ENCODE measurements around the gene CCDC8. TPM values are rescaled to one million over a fixed set of nuclear protein-coding genes. Genes with fewer than 3 reads are reported as not detected.

CCDC8 gene
- total RNA-seq, 1 experiment from 2014 or later: 0.18 TPM

GRCh38 chr19:46373491-46374359, 39.6 kb downstream of the CCDC8 start:
- peak in 1 of 2 experiments; percentile 39 for DNase-seq

GRCh38 chr19:46372901-46373490, 40.4 kb downstream of the CCDC8 start:
- Mint-ChIP-seq H3K27me3 (ENCODE audit: insufficient read depth, unreplicated experiment) (no peaks in the 10 kb centered on the region), H3K4me1 (ENCODE audit: low read depth, unreplicated experiment) (no peaks in the 10 kb centered on the region), H3K9me3 (ENCODE audit: unreplicated experiment) (no peaks in the 10 kb centered on the region), H3K36me3 (ENCODE audit: insufficient read depth, unreplicated experiment) (peaks cover 45% of the 10 kb centered on the region), H3K4me3 (ENCODE audit: unreplicated experiment) (no peak overlapping the region), H3K27ac (ENCODE audit: unreplicated experiment) (no peak overlapping the region)
- no peak for DNase-seq
- H3K9me3 ChIP-seq: no peaks in the 10 kb centered on the region
- peak in 1 of 2 experiments; percentile 13 for TF ChIP-seq CTCF (IDR thresholded peaks at IDR 0.05; ENCODE audit: insufficient read depth in 1 of 2, low read depth in 1 of 2, low read length in 1 of 2, severe bottlenecking in 1 of 2, unreplicated experiment in 1 of 2)
- H3K36me3 ChIP-seq (ENCODE audit: control insufficient read depth, insufficient read depth, low read length): no peaks in the 10 kb centered on the region; the same call in 1 of the 2 replicates
- POLR2A ChIA-PET: no interaction called here
- no TSS peak for BruUV-seq (replicated peaks)
- H3K4me3 ChIP-seq (ENCODE audit: low read depth, low read length): no peak overlapping the region
- H3K27me3 ChIP-seq (replicated peaks; ENCODE audit: control insufficient read depth, insufficient read depth, low read length): no peaks in the 10 kb centered on the region
- intact Hi-C loops (cut with micrococcal nuclease; ENCODE audit: unreplicated experiment): no loop called here
- H3K4me1 ChIP-seq: peaks cover 6% of the 10 kb centered on the region; the same call in 1 of the 2 replicates
- CTCF ChIA-PET: interaction anchor here (0.5 kb wide), 1 partner anchor 22 kb away, joined by 4 read pairs; no protein-coding TSS in a partner anchor

More at GRCh38 chr19:46373491-46374359, 39.6 kb downstream of the CCDC8 start:
- BruUV-seq (replicated peaks): no TSS peak
- Histone ChIP-seq H3K4me3 (ENCODE audit: low read depth, low read length) (no peak overlapping the region), H3K9me3 (no peaks in the 10 kb centered on the region), H3K4me1 (peaks cover 6% of the 10 kb centered on the region; the same call in 1 of the 2 replicates), H3K27me3 (replicated peaks; ENCODE audit: control insufficient read depth, insufficient read depth, low read length) (no peaks in the 10 kb centered on the region), H3K36me3 (ENCODE audit: control insufficient read depth, insufficient read depth, low read length) (no peaks in the 10 kb centered on the region; the same call in 1 of the 2 replicates)
- H3K4me1 Mint-ChIP-seq (ENCODE audit: low read depth, unreplicated experiment): no peaks in the 10 kb centered on the region
- H3K4me3 Mint-ChIP-seq (ENCODE audit: unreplicated experiment): no peak overlapping the region
- H3K27me3 Mint-ChIP-seq (ENCODE audit: insufficient read depth, unreplicated experiment): no peaks in the 10 kb centered on the region
- TF ChIP-seq CTCF (IDR thresholded peaks at IDR 0.05; ENCODE audit: insufficient read depth in 1 of 2, low read depth in 1 of 2, low read length in 1 of 2, severe bottlenecking in 1 of 2, unreplicated experiment in 1 of 2): no peak
- H3K36me3 Mint-ChIP-seq (ENCODE audit: insufficient read depth, unreplicated experiment): peaks cover 52% of the 10 kb centered on the region
- H3K27ac Mint-ChIP-seq (ENCODE audit: unreplicated experiment): peak overlapping the region; percentile 52
- CTCF ChIA-PET: interaction anchor here (0.5 to 0.6 kb wide), 2 partner anchors 21 to 93 kb away, joined by 4 to 7 read pairs; no protein-coding TSS in a partner anchor
- POLR2A ChIA-PET: no interaction called here
- intact Hi-C loops (cut with micrococcal nuclease; ENCODE audit: unreplicated experiment): no loop called here
- no peaks in the 10 kb centered on the region for H3K9me3 Mint-ChIP-seq (ENCODE audit: unreplicated experiment)

- no peak overlapping the region for H3K27ac Mint-ChIP-seq (ENCODE audit: unreplicated experiment)
- CTCF ChIA-PET: interaction anchor here (1.2 kb wide), 1 partner anchor 91 kb away, joined by 3 read pairs; no protein-coding TSS in a partner anchor
- no peak overlapping the region for H3K4me3 Mint-ChIP-seq (ENCODE audit: unreplicated experiment)
Observed at GRCh38 chr19:46371371-46371901, 41.9 kb downstream of the CCDC8 start.

More at GRCh38 chr19:46371371-46371901, 41.9 kb downstream of the CCDC8 start:
- H3K36me3 Mint-ChIP-seq (ENCODE audit: insufficient read depth, unreplicated experiment): peaks cover 39% of the 10 kb centered on the region
- no peaks in the 10 kb centered on the region; the same call in 1 of the 2 replicates for H3K36me3 ChIP-seq (ENCODE audit: control insufficient read depth, insufficient read depth, low read length)
- POLR2A ChIA-PET: no interaction called here
- BruUV-seq (replicated peaks): no TSS peak
- no peak overlapping the region for H3K4me3 ChIP-seq (ENCODE audit: low read depth, low read length)
- no peaks in the 10 kb centered on the region for H3K27me3 ChIP-seq (replicated peaks; ENCODE audit: control insufficient read depth, insufficient read depth, low read length)
- H3K9me3 ChIP-seq: no peaks in the 10 kb centered on the region
- H3K4me1 Mint-ChIP-seq (ENCODE audit: low read depth, unreplicated experiment): no peaks in the 10 kb centered on the region
- H3K27me3 Mint-ChIP-seq (ENCODE audit: insufficient read depth, unreplicated experiment): no peaks in the 10 kb centered on the region
- peaks cover 6% of the 10 kb centered on the region; the same call in 1 of the 2 replicates for H3K4me1 ChIP-seq
- no peak for TF ChIP-seq CTCF (IDR thresholded peaks at IDR 0.05; ENCODE audit: insufficient read depth in 1 of 2, low read depth in 1 of 2, low read length in 1 of 2, severe bottlenecking in 1 of 2, unreplicated experiment in 1 of 2)
- no peak for DNase-seq
- H3K9me3 Mint-ChIP-seq (ENCODE audit: unreplicated experiment): no peaks in the 10 kb centered on the region
- intact Hi-C loops (cut with micrococcal nuclease; ENCODE audit: unreplicated experiment): no loop called here

All from Caco-2 (cell line).